B cell (primary cell): ENCODE measurements around the gene ATP9B. TPM values are rescaled to one million over a fixed set of nuclear protein-coding genes. Genes with fewer than 3 reads are reported as not detected.

Experiments used
- ATAC-seq: fragments of 200-7000 bp; cut with Tn5 transposase; one replicate; pipeline ENCODE4 v1.10.0; 2021; ENCODE audit warnings: low read depth, mild to moderate bottlenecking, moderate number of reproducible peaks, moderate library complexity
- CTCF ChIA-PET: fragments of 350-600 bp; sonication (Branson Sonifier 250); formaldehyde crosslinking; loops from one replicate; lab custom pipeline; 2021; ENCODE audit warnings: antibody characterized with exemption, inconsistent platforms; lab: Charles Lee
- POLR2A ChIA-PET: fragments of 350-600 bp; sonication (Branson Sonifier 250); formaldehyde crosslinking; loops from one replicate; lab custom pipeline; 2021; ENCODE audit warnings: antibody characterized with exemption; lab: Charles Lee
- DNase-seq: peaks from one replicate; pipeline ENCODE4 v3.0.0; 2013
- H2AFZ ChIP-seq: 2 replicates; pipeline ENCODE4 v1.6.1; 2012; ENCODE audit warnings: mild to moderate bottlenecking, low read depth, low read length; ENCODE audit not compliant: insufficient read depth, poor library complexity, severe bottlenecking
- H3K27ac ChIP-seq, 2 donors: 1 replicate in 1 of 2; 2 replicates in 1 of 2; pipeline ENCODE4 v1.5.1; 2012 to 2013; ENCODE audit warnings: low read length in 2 of 2, mild to moderate bottlenecking in 2 of 2, moderate library complexity in 1 of 2
- H3K27me3 ChIP-seq, 4 experiments: fragments of 200-600 bp in 1 of 4; sonication (generic) in 1 of 4; replicated peaks in 1 of 4; 1 replicate in 2 of 4; 2 replicates in 2 of 4; pipeline versions ENCODE4 v1.6.1 to v1.7.0; 2013 to 2016; ENCODE audit warnings: low read length in 3 of 4, mild to moderate bottlenecking in 2 of 4, mixed read lengths in 1 of 4, moderate library complexity in 1 of 4; ENCODE audit not compliant: insufficient read depth in 4 of 4, control insufficient read depth in 3 of 4; ENCODE audit errors: control extremely low read depth in 1 of 4
- H3K36me3 ChIP-seq, 2 experiments: replicated peaks in 1 of 2; 1 replicate in 1 of 2; 2 replicates in 1 of 2; pipeline versions ENCODE4 v1.6.1 to v1.7.1; 2013; ENCODE audit warnings: low read length in 1 of 2; ENCODE audit not compliant: insufficient read depth in 2 of 2, control insufficient read depth in 1 of 2; ENCODE audit errors: control extremely low read depth in 1 of 2, extremely low read depth in 1 of 2
- H3K4me1 ChIP-seq, 2 donors: fragments of 200-600 bp in 1 of 2; sonication (generic) in 1 of 2; 1 replicate in 1 of 2; 2 replicates in 1 of 2; pipeline versions ENCODE4 v1.5.1 to v1.6.1; 2013 to 2017; ENCODE audit warnings: low read length in 2 of 2; ENCODE audit not compliant: control insufficient read depth in 2 of 2, insufficient read depth in 2 of 2
- H3K4me2 ChIP-seq: replicated peaks from 2 replicates; pipeline ENCODE3; 2012; ENCODE audit warnings: mild to moderate bottlenecking, low read depth, low read length; ENCODE audit not compliant: poor library complexity, severe bottlenecking
- H3K4me3 ChIP-seq, 5 experiments: fragments of 200-600 bp in 1 of 5; sonication (generic) in 1 of 5; 1 replicate in 3 of 5; 2 replicates in 2 of 5; pipeline versions ENCODE4 v1.5.1 to v1.7.0; 2011 to 2016; ENCODE audit warnings: low read length in 4 of 5, mild to moderate bottlenecking in 4 of 5, low read depth in 2 of 5, control low read depth in 1 of 5, moderate library complexity in 1 of 5; ENCODE audit not compliant: insufficient read depth in 1 of 5; ENCODE audit errors: control extremely low read depth in 1 of 5, extremely low read depth in 1 of 5
- H3K79me2 ChIP-seq: fragments of 200-600 bp; sonication (generic); one replicate; pipeline ENCODE4 v1.6.0; 2016; ENCODE audit warnings: low read length; ENCODE audit not compliant: control insufficient read depth, insufficient read depth
- H3K9ac ChIP-seq: fragments of 200-600 bp; sonication (generic); 2 replicates; pipeline ENCODE4 v1.6.1; 2017; ENCODE audit warnings: mild to moderate bottlenecking, low read length, moderate library complexity
- H3K9me3 ChIP-seq, 3 donors: one replicate each; pipeline versions ENCODE4 v1.6.1 to v1.7.1; 2013; ENCODE audit warnings: low read length in 2 of 3; ENCODE audit not compliant: control insufficient read depth in 2 of 3, insufficient read depth in 1 of 3; ENCODE audit errors: control extremely low read depth in 1 of 3
- H4K20me1 ChIP-seq: 2 replicates; pipeline ENCODE4 v1.6.0; 2012; ENCODE audit warnings: mild to moderate bottlenecking, low read length; ENCODE audit not compliant: insufficient read depth, control insufficient read depth, poor library complexity, severe bottlenecking
- H3K27ac Mint-ChIP-seq: one replicate; pipeline ENCODE4 v1.8.0; 2021; ENCODE audit warnings: mixed read lengths
- H3K27me3 Mint-ChIP-seq: one replicate; pipeline ENCODE4 v1.8.0; 2021; ENCODE audit warnings: mixed read lengths
- H3K4me1 Mint-ChIP-seq: one replicate; pipeline ENCODE4 v1.8.0; 2021; ENCODE audit warnings: mixed read lengths
- H3K4me3 Mint-ChIP-seq: one replicate; pipeline ENCODE4 v1.8.0; 2021; ENCODE audit warnings: mixed read lengths
- H3K9me3 Mint-ChIP-seq: one replicate; pipeline ENCODE4 v1.8.0; 2022; ENCODE audit warnings: mixed read lengths; ENCODE audit not compliant: insufficient read depth
- CTCF ChIP-seq: fragments of 200-600 bp; IDR thresholded peaks from one replicate; pipeline ENCODE4 v1.8.0; 2022; ENCODE audit warnings: antibody characterized with exemption, mild to moderate bottlenecking
- EZH2 ChIP-seq: IDR thresholded peaks from 2 replicates; pipeline ENCODE4 v1.6.1; 2012; ENCODE audit warnings: borderline replicate concordance, low read depth, mild to moderate bottlenecking, moderate library complexity, low read length; ENCODE audit not compliant: insufficient read depth, poor library complexity, severe bottlenecking
- WGBS: methylation state at CpG from one replicate; pipeline ENCODE4 v1.1.5; 2013; ENCODE audit warnings: missing lambda C conversion rate; ENCODE audit not compliant: insufficient coverage; 5-methylcytosine and 5-hydroxymethylcytosine counted together
- intact Hi-C: fragments of 100-400 bp; cut with micrococcal nuclease; formaldehyde crosslinking; loops from one replicate; pipeline ENCODE4 v1.10.0; 2022
- polyA plus RNA-seq: library from polyadenylated mRNA; depleted of rRNA; stranded (reverse); fragments of >200 nt; gene quantifications from 2 replicates; pipeline ENCODE4 v1.2.3, GENCODE V29; 2012
- total RNA-seq, 2 donors: library from RNA; stranded (reverse); fragments of 120-200 nt in 1 of 2; gene quantifications; 1 replicate in 1 of 2; 2 replicates in 1 of 2; pipeline versions ENCODE4 v1.2.3 to v1.2.4, GENCODE V29; 2013 to 2022

Gene ATP9B
- total and polyA plus RNA-seq, 2 donors (not counting 1 experiment from before 2014, with no cell fraction given): 34.3 to 71.7 TPM

- H3K79me2 ChIP-seq: no peaks in the 10 kb centered on the region
- no peaks in the 10 kb centered on the region for H3K9me3 Mint-ChIP-seq
- H3K4me2 ChIP-seq: no peak overlapping the region
- H4K20me1 ChIP-seq: no peaks in the 10 kb centered on the region
- H3K27me3 ChIP-seq: no peaks in the 10 kb centered on the region
- no peak for TF ChIP-seq EZH2
- TF ChIP-seq CTCF: no peak
- no peak overlapping the region for H3K4me3 ChIP-seq
- no peak overlapping the region for H3K9ac ChIP-seq
- H3K4me1 ChIP-seq: peaks cover 6 to 11% of the 10 kb centered on the region in 2 donors
- no peak overlapping the region for H3K27ac Mint-ChIP-seq
- H3K36me3 ChIP-seq: no peaks in the 10 kb centered on the region
- H3K27me3 Mint-ChIP-seq: peaks cover 4% of the 10 kb centered on the region
- peaks cover 0 to 4% (median 0%) of the 10 kb centered on the region in 3 donors for H3K9me3 ChIP-seq
- H3K27ac ChIP-seq: no peak overlapping the region
- POLR2A ChIA-PET: no interaction called here
- CTCF ChIA-PET: interaction anchor here (1.3 to 1.6 kb wide), 2 partner anchors 8 to 120 kb away, joined by 3 to 6 read pairs; no protein-coding TSS in a partner anchor
- no peak overlapping the region for H3K4me3 Mint-ChIP-seq
- WGBS: 89% methylated on average over 8 of the region's 11 CpGs
- DNase-seq: no peak
- ATAC-seq: no peak
- H3K4me1 Mint-ChIP-seq: peaks cover 12% of the 10 kb centered on the region
- intact Hi-C loops: no loop called here
- H2AFZ ChIP-seq: no peak overlapping the region
Measured at GRCh38 chr18:79387615-79388014, 318.4 kb downstream of the ATP9B start.

DNA sequence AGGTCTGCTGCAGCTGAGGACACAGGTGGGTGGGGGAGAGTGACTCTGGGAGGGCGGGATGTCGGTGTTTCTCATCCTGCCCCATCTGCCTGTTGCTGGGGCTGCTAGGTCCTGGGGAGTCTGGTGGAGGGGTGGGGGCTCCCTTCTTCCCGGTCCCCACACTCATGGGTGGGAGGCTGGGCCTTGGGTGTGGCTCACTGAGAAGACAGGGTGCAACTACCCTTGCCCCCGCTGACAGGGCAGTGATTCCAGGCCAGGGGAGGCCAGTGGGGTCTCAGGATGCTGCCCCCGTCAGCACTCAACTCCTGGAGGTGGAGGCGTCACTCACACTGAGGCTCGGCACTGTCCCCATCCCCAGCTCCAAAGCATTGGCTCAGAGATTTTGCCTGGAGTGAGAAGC lies 318.8 kb downstream of the ATP9B start:
- POLR2A ChIA-PET: no interaction called here
- H3K27me3 Mint-ChIP-seq: peaks cover 4% of the 10 kb centered on the region

More for the DNA sequence above, 318.8 kb downstream of the ATP9B start:
- Histone ChIP-seq H3K27ac (no peak overlapping the region), H3K4me2 (no peak overlapping the region), H3K4me1 (peaks cover 11 to 15% of the 10 kb centered on the region in 2 donors), H3K27me3 (no peaks in the 10 kb centered on the region), H3K4me3 (no peak overlapping the region), H4K20me1 (no peaks in the 10 kb centered on the region), H3K9me3 (peaks cover 0 to 4% (median 0%) of the 10 kb centered on the region in 3 donors), H3K9ac (no peak overlapping the region), H2AFZ (no peak overlapping the region), H3K79me2 (no peaks in the 10 kb centered on the region), H3K36me3 (no peaks in the 10 kb centered on the region)
- ATAC-seq (no peak), DNase-seq (no peak)
- Mint-ChIP-seq H3K4me3 (no peak overlapping the region), H3K9me3 (no peaks in the 10 kb centered on the region), H3K27ac (no peak overlapping the region), H3K4me1 (peaks cover 16% of the 10 kb centered on the region)
- intact Hi-C loops: no loop called here
- WGBS: 71% methylated on average over 4 of the region's 7 CpGs
- CTCF ChIA-PET: interaction anchor here (1.3 to 1.6 kb wide), 2 partner anchors 9 to 120 kb away, joined by 3 to 6 read pairs; no protein-coding TSS in a partner anchor
- no peak for TF ChIP-seq EZH2
- no peak for TF ChIP-seq CTCF
